ENCODE measurements around the gene ECPAS. TPM values are rescaled to one million over a fixed set of nuclear protein-coding genes. Genes with fewer than 3 reads are reported as not detected.

The ECPAS gene
- polyA plus RNA-seq, 1 donor (not counting 4 experiments of a cell fraction or from before 2014, with no cell fraction given): 53.5 TPM

GRCh38 chr9:111393971-111394370 is 90.2 kb downstream of the ECPAS start:
- Histone ChIP-seq H3K4me1 (ENCODE audit: control insufficient read depth, extremely low read depth, insufficient read depth, low read length) (peaks cover 6% of the 10 kb centered on the region), H3K27ac (ENCODE audit: control insufficient read depth, insufficient read depth, low read length) (no peak overlapping the region), H2AFZ (ENCODE audit: control insufficient read depth, low read length) (no peak overlapping the region), H3K4me3 (ENCODE audit: control insufficient read depth in 2 of 3, extremely low read depth in 1 of 3, insufficient read depth in 2 of 3, low read depth in 1 of 3, low read length in 3 of 3) (no peak overlapping the region), H4K20me1 (ENCODE audit: control insufficient read depth, extremely low read depth, insufficient read depth, low read length) (no peaks in the 10 kb centered on the region), H3K27me3 (ENCODE audit: control insufficient read depth, extremely low read depth, insufficient read depth, low read length) (no peaks in the 10 kb centered on the region), H3K4me2 (ENCODE audit: control insufficient read depth, extremely low read depth, insufficient read depth, low read depth, low read length) (no peak overlapping the region), H3K9me3 (ENCODE audit: control insufficient read depth, low read depth, low read length) (no peaks in the 10 kb centered on the region), H3K79me2 (ENCODE audit: control insufficient read depth, insufficient read depth, low read length) (no peaks in the 10 kb centered on the region), H3K9me1 (ENCODE audit: control insufficient read depth, extremely low read depth, insufficient read depth, low read length) (no peaks in the 10 kb centered on the region), H3K9ac (ENCODE audit: control insufficient read depth, extremely low read depth, insufficient read depth, low read length) (no peak overlapping the region), H3K36me3 (ENCODE audit: control insufficient read depth in 2 of 2, extremely low read depth in 1 of 2, insufficient read depth in 2 of 2, low read length in 2 of 2) (peaks cover 25 to 39% of the 10 kb centered on the region in 2 experiments)
- DNase-seq (ENCODE audit: low read depth, low spot score) (no peak), FAIRE-seq (no peak)
- dilution Hi-C loops (cut with MboI; ENCODE audit: extremely low pct_ligation_motif_present, low sequenced_read_pairs): no loop called here
- TF ChIP-seq CTCF (optimal IDR thresholded peaks at IDR 0.05 in 1 of 3, IDR thresholded peaks at IDR 0.05 in 1 of 3, conservative IDR thresholded peaks at IDR 0.05 in 1 of 3; ENCODE audit: extremely low read depth in 1 of 3, insufficient read depth in 2 of 3, low read length in 3 of 3) (no peak), EZH2 (IDR thresholded peaks at IDR 0.05; ENCODE audit: low read length) (no peak)

DNA sequence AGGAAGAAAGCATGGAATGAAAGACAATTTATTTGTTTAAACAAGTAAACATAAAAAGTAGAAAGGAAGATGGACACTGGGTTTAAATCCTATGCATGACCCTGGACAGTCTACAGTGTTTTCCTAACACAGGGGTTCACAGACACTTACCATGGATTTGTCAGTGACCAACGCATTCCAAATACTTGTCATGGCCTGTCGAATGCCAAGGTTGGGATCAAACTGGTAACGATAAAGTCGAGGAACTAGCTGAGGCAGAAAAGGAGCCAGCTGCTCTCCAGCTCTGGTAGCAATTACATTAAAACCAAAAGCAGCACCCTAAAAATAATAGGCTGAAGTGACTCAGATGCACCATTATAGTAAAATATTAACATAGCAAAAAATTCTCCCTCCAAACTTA is 94.8 kb downstream of the ECPAS start:
- dilution Hi-C loops (cut with MboI; ENCODE audit: extremely low pct_ligation_motif_present, low sequenced_read_pairs): no loop called here
- no peak overlapping the region for H3K27ac ChIP-seq (ENCODE audit: control insufficient read depth, insufficient read depth, low read length)
- no peaks in the 10 kb centered on the region for H3K27me3 ChIP-seq (ENCODE audit: control insufficient read depth, extremely low read depth, insufficient read depth, low read length)
- peaks cover 9% of the 10 kb centered on the region for H3K4me1 ChIP-seq (ENCODE audit: control insufficient read depth, extremely low read depth, insufficient read depth, low read length)
- H3K79me2 ChIP-seq (ENCODE audit: control insufficient read depth, insufficient read depth, low read length): no peaks in the 10 kb centered on the region
- TF ChIP-seq CTCF (optimal IDR thresholded peaks at IDR 0.05 in 1 of 3, IDR thresholded peaks at IDR 0.05 in 1 of 3, conservative IDR thresholded peaks at IDR 0.05 in 1 of 3; ENCODE audit: extremely low read depth in 1 of 3, insufficient read depth in 2 of 3, low read length in 3 of 3) (no peak), EZH2 (IDR thresholded peaks at IDR 0.05; ENCODE audit: low read length) (no peak)
- no peak overlapping the region for H2AFZ ChIP-seq (ENCODE audit: control insufficient read depth, low read length)
- FAIRE-seq: no peak
- H3K36me3 ChIP-seq (ENCODE audit: control insufficient read depth in 2 of 2, extremely low read depth in 1 of 2, insufficient read depth in 2 of 2, low read length in 2 of 2): peaks cover 17 to 25% of the 10 kb centered on the region in 2 experiments
- no peaks in the 10 kb centered on the region for H3K9me1 ChIP-seq (ENCODE audit: control insufficient read depth, extremely low read depth, insufficient read depth, low read length)
- H3K4me3 ChIP-seq (ENCODE audit: control insufficient read depth in 2 of 3, extremely low read depth in 1 of 3, insufficient read depth in 2 of 3, low read depth in 1 of 3, low read length in 3 of 3): no peak overlapping the region
- H4K20me1 ChIP-seq (ENCODE audit: control insufficient read depth, extremely low read depth, insufficient read depth, low read length): no peaks in the 10 kb centered on the region
- no peak overlapping the region for H3K9ac ChIP-seq (ENCODE audit: control insufficient read depth, extremely low read depth, insufficient read depth, low read length)
- no peak overlapping the region for H3K4me2 ChIP-seq (ENCODE audit: control insufficient read depth, extremely low read depth, insufficient read depth, low read depth, low read length)
- DNase-seq (ENCODE audit: low read depth, low spot score): no peak
- H3K9me3 ChIP-seq (ENCODE audit: control insufficient read depth, low read depth, low read length): no peaks in the 10 kb centered on the region
